GM19238 (cell line): ENCODE data around the gene NIP7.

ENCODE experiments used
- DNase-seq: peaks from one replicate; pipeline ENCODE4 v3.0.0; 2011; ENCODE audit warnings: low spot score; ENCODE audit not compliant: insufficient read length

NIP7 gene

DNA sequence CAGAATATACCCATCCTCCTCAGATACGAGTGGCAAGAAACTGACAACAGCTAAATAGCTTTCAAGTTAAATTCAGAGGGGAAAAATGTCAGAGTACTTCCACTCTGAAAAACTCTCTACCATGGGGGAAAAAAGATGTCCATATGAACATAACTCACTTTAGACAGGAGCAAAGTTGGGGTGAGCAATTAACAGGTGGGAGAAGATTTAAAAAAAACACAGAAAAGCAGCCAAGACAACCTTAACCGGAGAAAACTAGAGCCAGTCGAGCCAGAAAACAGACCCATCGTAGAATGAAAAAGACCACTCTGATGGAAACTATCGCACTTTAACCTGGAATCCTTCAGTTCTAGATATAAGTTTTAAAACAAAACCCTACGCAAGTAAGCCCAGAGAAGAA, 45.4 kb downstream of the NIP7 start:
- DNase-seq: no peak

DNA sequence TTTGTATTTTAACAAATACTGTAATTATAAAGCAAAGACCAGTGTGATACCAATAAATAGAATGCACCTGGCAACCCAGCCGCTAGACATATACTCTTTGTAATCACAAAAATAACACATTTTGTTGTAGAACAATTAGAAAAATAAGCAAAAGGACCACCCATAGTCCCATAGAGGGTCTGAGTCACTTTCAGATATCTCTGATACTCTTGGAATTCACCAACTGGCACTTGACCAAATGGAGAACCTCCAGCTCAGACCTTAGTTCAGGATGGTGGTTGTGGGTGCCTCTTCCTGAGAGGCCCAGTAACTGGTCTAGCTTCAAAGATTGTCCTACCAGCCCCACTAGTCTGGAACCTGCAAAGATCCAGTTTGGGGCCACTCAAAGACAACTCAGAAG, 47.0 kb downstream of the NIP7 start:
- no peak for DNase-seq
